Lower lobe of right lung (tissue), 2 donors: ENCODE measurements around the gene C1orf105. TPM values are rescaled to one million over a fixed set of nuclear protein-coding genes. Genes with fewer than 3 reads are reported as not detected.
A peak's percentile ranks its signal among the peaks of the same experiment; 100 is the strongest.

ENCODE experiments used
- ATAC-seq, 2 donors: fragments of 200-7000 bp; cut with Tn5 transposase; one replicate each; pipeline ENCODE4 v1.9.1; 2020 to 2022; ENCODE audit warnings: mild to moderate bottlenecking in 2 of 2, moderate library complexity in 2 of 2
- DNase-seq: peaks from one replicate; pipeline ENCODE4 v3.0.0-alpha.2; 2020
- H3K27ac ChIP-seq: fragments of 200-600 bp; one replicate; pipeline ENCODE4 v1.8.0; 2022
- H3K27me3 ChIP-seq: fragments of 200-600 bp; one replicate; pipeline ENCODE4 v1.8.0; 2022; ENCODE audit warnings: low read depth
- H3K36me3 ChIP-seq: fragments of 200-600 bp; one replicate; pipeline ENCODE4 v1.8.0; 2022; ENCODE audit warnings: mild to moderate bottlenecking
- H3K4me1 ChIP-seq: fragments of 200-600 bp; one replicate; pipeline ENCODE4 v1.8.0; 2022
- H3K4me3 ChIP-seq: fragments of 200-600 bp; one replicate; pipeline ENCODE4 v1.8.0; 2022; ENCODE audit warnings: mild to moderate bottlenecking
- H3K9me3 ChIP-seq: fragments of 200-600 bp; one replicate; pipeline ENCODE4 v1.8.0; 2022
- intact Hi-C: fragments of 100-400 bp; cut with DNase I; formaldehyde crosslinking; loops from one replicate; pipeline ENCODE4 v1.11.0; 2022
- total RNA-seq: library from RNA; stranded (reverse); fragmentation: NEBNext Ultra II Directional; extraction: Animal tissue kit (Norgen Biotek cat#: 25700); gene quantifications from one replicate; pipeline ENCODE4 v1.2.1, GENCODE V29; 2021
- TF ChIP-seq, protein P1 (sequence below): fragments of 200-600 bp; IDR thresholded peaks from one replicate; pipeline ENCODE4 v1.8.0; 2022; ENCODE audit warnings: antibody characterized with exemption, mild to moderate bottlenecking
- donor health status: DM: no; HTN: yes; CAD: no; lungs with severe emphysema.

The C1orf105 gene
- total RNA-seq, 1 donor from 2014 or later = not detected

DNA sequence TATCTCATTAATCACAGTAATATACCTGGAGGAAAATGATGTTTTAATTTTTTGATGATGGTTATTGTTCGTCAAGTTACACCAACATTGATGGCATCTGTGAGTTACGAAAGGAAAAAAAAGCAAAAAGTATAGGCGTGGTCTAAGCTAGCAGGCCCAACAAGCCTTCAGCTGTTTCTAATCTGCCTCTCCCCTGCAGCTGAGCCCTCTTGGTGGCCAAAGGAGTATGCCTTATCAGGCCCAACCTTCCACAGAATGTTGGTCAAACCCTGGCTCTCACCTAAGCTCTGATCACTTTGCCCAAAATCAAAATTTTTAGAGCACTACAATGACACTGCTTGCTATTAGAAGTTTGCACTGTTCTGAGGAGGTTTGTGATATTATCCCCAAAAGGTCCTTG lies 4.9 kb downstream of the C1orf105 start:
- ATAC-seq = no peak
- Histone ChIP-seq H3K4me1 (no peaks in the 10 kb centered on the region), H3K27me3 (no peaks in the 10 kb centered on the region), H3K27ac (no peak overlapping the region), H3K9me3 (no peaks in the 10 kb centered on the region), H3K4me3 (no peak overlapping the region), H3K36me3 (no peaks in the 10 kb centered on the region)
- intact Hi-C loops = no loop called here
- no peak for DNase-seq
- TF ChIP-seq, protein P1, sequence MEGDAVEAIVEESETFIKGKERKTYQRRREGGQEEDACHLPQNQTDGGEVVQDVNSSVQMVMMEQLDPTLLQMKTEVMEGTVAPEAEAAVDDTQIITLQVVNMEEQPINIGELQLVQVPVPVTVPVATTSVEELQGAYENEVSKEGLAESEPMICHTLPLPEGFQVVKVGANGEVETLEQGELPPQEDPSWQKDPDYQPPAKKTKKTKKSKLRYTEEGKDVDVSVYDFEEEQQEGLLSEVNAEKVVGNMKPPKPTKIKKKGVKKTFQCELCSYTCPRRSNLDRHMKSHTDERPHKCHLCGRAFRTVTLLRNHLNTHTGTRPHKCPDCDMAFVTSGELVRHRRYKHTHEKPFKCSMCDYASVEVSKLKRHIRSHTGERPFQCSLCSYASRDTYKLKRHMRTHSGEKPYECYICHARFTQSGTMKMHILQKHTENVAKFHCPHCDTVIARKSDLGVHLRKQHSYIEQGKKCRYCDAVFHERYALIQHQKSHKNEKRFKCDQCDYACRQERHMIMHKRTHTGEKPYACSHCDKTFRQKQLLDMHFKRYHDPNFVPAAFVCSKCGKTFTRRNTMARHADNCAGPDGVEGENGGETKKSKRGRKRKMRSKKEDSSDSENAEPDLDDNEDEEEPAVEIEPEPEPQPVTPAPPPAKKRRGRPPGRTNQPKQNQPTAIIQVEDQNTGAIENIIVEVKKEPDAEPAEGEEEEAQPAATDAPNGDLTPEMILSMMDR = no peak

- Histone ChIP-seq H3K4me1 (peaks cover 4% of the 10 kb centered on the region), H3K36me3 (no peaks in the 10 kb centered on the region), H3K9me3 (no peaks in the 10 kb centered on the region), H3K27me3 (no peaks in the 10 kb centered on the region), H3K27ac (no peak overlapping the region), H3K4me3 (no peak overlapping the region)
- DNase-seq (no peak), ATAC-seq (no peak)
- intact Hi-C loops = no loop called here
- TF ChIP-seq, protein P1 = no peak
These were observed 6.7 kb downstream of the C1orf105 start for GRCh38 chr1:172427191-172427590.

GRCh38 chr1:172429331-172430127 lies 9.0 kb downstream of the C1orf105 start:
- Histone ChIP-seq H3K27ac (no peak overlapping the region), H3K4me1 (peaks cover 5% of the 10 kb centered on the region), H3K36me3 (no peaks in the 10 kb centered on the region), H3K4me3 (no peak overlapping the region), H3K9me3 (no peaks in the 10 kb centered on the region), H3K27me3 (no peaks in the 10 kb centered on the region)
- peak; percentile 60 to 75 for ATAC-seq
- DNase-seq = no peak
- TF ChIP-seq, protein P1 = peak; percentile 62
- intact Hi-C loops = no loop called here

- ATAC-seq (no peak), DNase-seq (no peak)
- Histone ChIP-seq H3K36me3 (no peaks in the 10 kb centered on the region), H3K4me3 (no peak overlapping the region), H3K27me3 (no peaks in the 10 kb centered on the region), H3K4me1 (peaks cover 5% of the 10 kb centered on the region), H3K27ac (no peak overlapping the region), H3K9me3 (no peaks in the 10 kb centered on the region)
- intact Hi-C loops = no loop called here
- TF ChIP-seq, protein P1 = no peak
These were observed 9.6 kb downstream of the C1orf105 start for GRCh38 chr1:172430128-172430454.

- H3K9me3 ChIP-seq = peaks cover 3% of the 10 kb centered on the region
- H3K4me1 ChIP-seq = peaks cover 5% of the 10 kb centered on the region
- H3K36me3 ChIP-seq = no peaks in the 10 kb centered on the region
- no peak for DNase-seq
- TF ChIP-seq, protein P1 = no peak
- peak in 1 of 2 donors; percentile 31 for ATAC-seq
- no peaks in the 10 kb centered on the region for H3K27me3 ChIP-seq
- H3K4me3 ChIP-seq = no peak overlapping the region
- intact Hi-C loops = no loop called here
- no peak overlapping the region for H3K27ac ChIP-seq
These were observed 10.7 kb downstream of the C1orf105 start for GRCh38 chr1:172431204-172431603.
